ENCODE results near the gene PLEKHM2.

Gene PLEKHM2

DNA sequence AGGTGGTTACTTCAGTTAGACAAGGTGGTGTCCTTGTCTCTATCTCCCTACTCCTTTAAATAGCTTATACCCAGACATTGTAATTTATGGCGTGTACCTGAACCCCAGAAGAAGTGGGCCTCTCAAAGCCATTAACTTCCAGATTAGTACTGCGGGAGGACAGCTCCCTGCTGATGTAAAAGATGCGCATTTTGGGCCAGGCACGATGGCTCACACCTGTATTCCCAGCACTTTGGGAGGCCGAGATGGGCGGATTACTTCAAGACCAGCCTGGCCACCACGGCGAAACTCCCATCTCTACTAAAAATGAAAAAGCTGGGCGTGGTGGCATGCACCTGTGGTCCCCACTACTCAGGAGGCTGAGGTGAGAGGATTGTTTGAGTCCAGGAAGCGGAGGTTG lies 15.0 kb upstream of the PLEKHM2 start:
- H3K9me3 Mint-ChIP-seq = no peaks in the 10 kb centered on the region

GRCh38 chr1:15669864-15670263 lies 14.3 kb upstream of the PLEKHM2 start:
- peaks cover 3% of the 10 kb centered on the region for H3K27me3 Mint-ChIP-seq (ENCODE audit: low read depth, poor library complexity)
- no peak overlapping the region for H3K4me3 Mint-ChIP-seq
- no peaks in the 10 kb centered on the region for H3K9me3 Mint-ChIP-seq
- no peak overlapping the region for H3K27ac Mint-ChIP-seq
- peaks cover 6% of the 10 kb centered on the region for H3K36me3 Mint-ChIP-seq (ENCODE audit: low read depth)
- TF ChIP-seq, protein P1, sequence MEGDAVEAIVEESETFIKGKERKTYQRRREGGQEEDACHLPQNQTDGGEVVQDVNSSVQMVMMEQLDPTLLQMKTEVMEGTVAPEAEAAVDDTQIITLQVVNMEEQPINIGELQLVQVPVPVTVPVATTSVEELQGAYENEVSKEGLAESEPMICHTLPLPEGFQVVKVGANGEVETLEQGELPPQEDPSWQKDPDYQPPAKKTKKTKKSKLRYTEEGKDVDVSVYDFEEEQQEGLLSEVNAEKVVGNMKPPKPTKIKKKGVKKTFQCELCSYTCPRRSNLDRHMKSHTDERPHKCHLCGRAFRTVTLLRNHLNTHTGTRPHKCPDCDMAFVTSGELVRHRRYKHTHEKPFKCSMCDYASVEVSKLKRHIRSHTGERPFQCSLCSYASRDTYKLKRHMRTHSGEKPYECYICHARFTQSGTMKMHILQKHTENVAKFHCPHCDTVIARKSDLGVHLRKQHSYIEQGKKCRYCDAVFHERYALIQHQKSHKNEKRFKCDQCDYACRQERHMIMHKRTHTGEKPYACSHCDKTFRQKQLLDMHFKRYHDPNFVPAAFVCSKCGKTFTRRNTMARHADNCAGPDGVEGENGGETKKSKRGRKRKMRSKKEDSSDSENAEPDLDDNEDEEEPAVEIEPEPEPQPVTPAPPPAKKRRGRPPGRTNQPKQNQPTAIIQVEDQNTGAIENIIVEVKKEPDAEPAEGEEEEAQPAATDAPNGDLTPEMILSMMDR (IDR thresholded peaks at IDR 0.05) = no peak
- no peak for DNase-seq
- H3K4me1 Mint-ChIP-seq = no peaks in the 10 kb centered on the region

More for the DNA sequence above, 15.0 kb upstream of the PLEKHM2 start:
- Mint-ChIP-seq H3K4me3 (no peak overlapping the region), H3K4me1 (no peaks in the 10 kb centered on the region), H3K36me3 (ENCODE audit: low read depth) (peaks cover 6% of the 10 kb centered on the region), H3K27me3 (ENCODE audit: low read depth, poor library complexity) (no peaks in the 10 kb centered on the region), H3K27ac (no peak overlapping the region)
- TF ChIP-seq, protein P1 (IDR thresholded peaks at IDR 0.05) = no peak
- no peak for DNase-seq

GRCh38 chr1:15671430-15671829 lies 12.7 kb upstream of the PLEKHM2 start:
- peaks cover 5% of the 10 kb centered on the region for H3K27me3 Mint-ChIP-seq (ENCODE audit: low read depth, poor library complexity)
- TF ChIP-seq, protein P1 (IDR thresholded peaks at IDR 0.05) = no peak
- H3K4me3 Mint-ChIP-seq = no peak overlapping the region
- no peaks in the 10 kb centered on the region for H3K9me3 Mint-ChIP-seq
- H3K27ac Mint-ChIP-seq = peak overlapping the region; percentile 49
- H3K4me1 Mint-ChIP-seq = no peaks in the 10 kb centered on the region
- no peak for DNase-seq
- H3K36me3 Mint-ChIP-seq (ENCODE audit: low read depth) = peaks cover 2% of the 10 kb centered on the region

GRCh38 chr1:15674386-15675159 lies 9.5 kb upstream of the PLEKHM2 start:
- TF ChIP-seq, protein P1 (IDR thresholded peaks at IDR 0.05) = no peak
- Mint-ChIP-seq H3K9me3 (peaks cover 9% of the 10 kb centered on the region), H3K4me1 (no peaks in the 10 kb centered on the region), H3K27me3 (ENCODE audit: low read depth, poor library complexity) (peaks cover 10% of the 10 kb centered on the region), H3K36me3 (ENCODE audit: low read depth) (no peaks in the 10 kb centered on the region), H3K27ac (no peak overlapping the region), H3K4me3 (no peak overlapping the region)
- no peak for DNase-seq

GRCh38 chr1:15676010-15676409 lies 8.1 kb upstream of the PLEKHM2 start:
- no peak for DNase-seq
- no peak overlapping the region for H3K4me3 Mint-ChIP-seq
- H3K9me3 Mint-ChIP-seq = peaks cover 9% of the 10 kb centered on the region
- TF ChIP-seq, protein P1 (IDR thresholded peaks at IDR 0.05) = no peak
- no peaks in the 10 kb centered on the region for H3K36me3 Mint-ChIP-seq (ENCODE audit: low read depth)
- no peak overlapping the region for H3K27ac Mint-ChIP-seq
- H3K27me3 Mint-ChIP-seq (ENCODE audit: low read depth, poor library complexity) = peaks cover 10% of the 10 kb centered on the region
- H3K4me1 Mint-ChIP-seq = no peaks in the 10 kb centered on the region
